HepG2 (cell line): ENCODE measurements around the gene GGCT. TPM values are rescaled to one million over a fixed set of nuclear protein-coding genes. Genes with fewer than 3 reads are reported as not detected.

ENCODE experiments used
- ATAC-seq: fragments of 200-7000 bp; cut with Tn5 transposase; 3 replicates; pipeline ENCODE4 v1.9.1; 2020; ENCODE audit warnings: mild to moderate bottlenecking, moderate library complexity
- BruUV-seq: library from RNA; stranded (reverse); fragments of 400-500 nt; replicated peaks from 2 replicates; lab custom pipeline; 2021; lab: Mats Ljungman, UMichigan
- CTCF ChIA-PET: fragments of 300-600 bp; formaldehyde crosslinking; extraction: SDS; loops from one replicate; lab custom pipeline; 2021; ENCODE audit warnings: low total read pairs, inconsistent platforms, low intra/inter-chr PET ratio; lab: Yijun Ruan, JAX
- POLR2A ChIA-PET: fragments of 350-600 bp; sonication (Branson Sonifier 250); formaldehyde crosslinking; loops from one replicate; lab custom pipeline; 2020; ENCODE audit warnings: antibody characterized with exemption, inconsistent platforms; lab: Yijun Ruan, JAX
- DNase-seq: peaks from one replicate; pipeline ENCODE4 v3.0.0-alpha.2; 2015; ENCODE audit warnings: low spot score
- FAIRE-seq: peaks from 3 replicates; lab custom pipeline; 2011; peaks lifted over from hg19 to GRCh38; lab: Jason Lieb, UNC
- H2AFZ ChIP-seq: one replicate; pipeline ENCODE4 v1.6.1; 2011; ENCODE audit warnings: low read length, inconsistent platforms
- H3K27ac ChIP-seq: fragments of 300-600 bp; 3 replicates; pipeline ENCODE4 v1.8.0; 2011; ENCODE audit warnings: mixed run types, mild to moderate bottlenecking, mixed read lengths, low read length, inconsistent platforms; ENCODE audit not compliant: insufficient read depth; ENCODE audit errors: extremely low read length
- H3K27me3 ChIP-seq, 2 experiments: fragments of 200-600 bp in 1 of 2; 2 replicates in 1 of 2; 3 replicates in 1 of 2; pipeline versions ENCODE4 v1.6.0 to v1.8.0; 2011; ENCODE audit warnings: low read length in 2 of 2, mild to moderate bottlenecking in 2 of 2, moderate library complexity in 2 of 2, inconsistent platforms in 1 of 2; ENCODE audit not compliant: insufficient read depth in 2 of 2, control insufficient read depth in 1 of 2
- H3K36me3 ChIP-seq, 2 experiments: fragments of 200-600 bp in 1 of 2; replicated peaks in 1 of 2; 2 replicates in 1 of 2; 3 replicates in 1 of 2; pipeline versions ENCODE4 v1.5.1 to v1.8.0; 2011; ENCODE audit warnings: low read length in 2 of 2, inconsistent platforms in 1 of 2; ENCODE audit not compliant: insufficient read depth in 2 of 2, control insufficient read depth in 1 of 2
- H3K4me1 ChIP-seq: 2 replicates; pipeline ENCODE4 v1.5.1; 2012; ENCODE audit warnings: low read length, inconsistent platforms; ENCODE audit not compliant: insufficient read depth
- H3K4me2 ChIP-seq: 2 replicates; pipeline ENCODE4 v1.6.0; 2011; ENCODE audit warnings: low read depth, low read length, inconsistent platforms
- H3K4me3 ChIP-seq, 3 experiments: fragments of 200-600 bp in 1 of 3; sonication (generic), shearing (Covaris generic) in 1 of 3; replicated peaks in 1 of 3; 2 replicates each; pipeline ENCODE4 v1.5.1; 2011 to 2016; ENCODE audit warnings: low read length in 3 of 3, inconsistent platforms in 2 of 3, low read depth in 2 of 3, mild to moderate bottlenecking in 2 of 3, control low read depth in 1 of 3, mixed read lengths in 1 of 3; ENCODE audit not compliant: insufficient read depth in 1 of 3
- H3K79me2 ChIP-seq: one replicate; pipeline ENCODE4 v1.6.1; 2011; ENCODE audit warnings: low read length, inconsistent platforms; ENCODE audit not compliant: insufficient read depth
- H3K9ac ChIP-seq: 2 replicates; pipeline ENCODE4 v1.6.0; 2011; ENCODE audit warnings: mild to moderate bottlenecking, low read depth, low read length, inconsistent platforms; ENCODE audit not compliant: insufficient read depth
- H3K9me3 ChIP-seq: 2 replicates; pipeline ENCODE4 v1.5.1; 2012; ENCODE audit warnings: mild to moderate bottlenecking, low read length
- H4K20me1 ChIP-seq: 2 replicates; pipeline ENCODE4 v1.6.0; 2011; ENCODE audit warnings: inconsistent platforms, mild to moderate bottlenecking, low read length, moderate library complexity; ENCODE audit not compliant: insufficient read depth
- BCL6 ChIP-seq: IDR thresholded peaks from 2 replicates; pipeline ENCODE4 v1.6.1; 2016; ENCODE audit warnings: missing genetic modification reagents, missing compliant biosample characterization
- BRCA1 ChIP-seq: sonication (generic); formaldehyde crosslinking; IDR thresholded peaks from 2 replicates; pipeline ENCODE4 v1.4.0; 2020; ENCODE audit warnings: missing genetic modification reagents
- CEBPG ChIP-seq: IDR thresholded peaks from 2 replicates; pipeline ENCODE4 v1.6.1; 2016
- ELF1 ChIP-seq: sonication (generic); formaldehyde crosslinking; IDR thresholded peaks from 2 replicates; pipeline ENCODE4 v1.4.0; 2020; ENCODE audit warnings: missing genetic modification reagents
- KAT2B ChIP-seq: fragments of 150-350 bp; IDR thresholded peaks from 2 replicates; pipeline ENCODE4 v1.6.1; 2014; ENCODE audit warnings: low read depth, low read length, borderline replicate concordance
- MAF1 ChIP-seq: sonication (generic); formaldehyde crosslinking; IDR thresholded peaks from 2 replicates; pipeline ENCODE4 v1.5.0; 2020; ENCODE audit warnings: missing genetic modification reagents, borderline replicate concordance
- MED8 ChIP-seq: sonication (generic); formaldehyde crosslinking; IDR thresholded peaks from 2 replicates; pipeline ENCODE4 v1.8.1; 2023; ENCODE audit warnings: mild to moderate bottlenecking, missing genetic modification reagents; ENCODE audit not compliant: insufficient replicate concordance
- POGZ ChIP-seq: sonication (generic); formaldehyde crosslinking; IDR thresholded peaks from 2 replicates; pipeline ENCODE4 v1.4.0; 2020; ENCODE audit warnings: mild to moderate bottlenecking, missing genetic modification reagents
- SCMH1 ChIP-seq: sonication (generic); formaldehyde crosslinking; IDR thresholded peaks from 2 replicates; pipeline ENCODE4 v1.9.0; 2021; ENCODE audit warnings: missing genetic modification reagents, mild to moderate bottlenecking, borderline replicate concordance
- SNAPC4 ChIP-seq: sonication (generic); formaldehyde crosslinking; IDR thresholded peaks from 2 replicates; pipeline ENCODE4 v1.4.0; 2020; ENCODE audit warnings: mild to moderate bottlenecking, missing genetic modification reagents
- ZBTB44 ChIP-seq: sonication (generic); formaldehyde crosslinking; IDR thresholded peaks from 2 replicates; pipeline ENCODE4 v1.4.0; 2020; ENCODE audit warnings: missing genetic modification reagents
- ZNF777 ChIP-seq: sonication (generic); formaldehyde crosslinking; IDR thresholded peaks from 2 replicates; pipeline ENCODE4 v1.4.0; 2020; ENCODE audit warnings: missing genetic modification reagents
- WGBS: methylation state at CpG from one replicate; pipeline ENCODE4 v1.1.6; 2017; ENCODE audit warnings: low lambda C conversion rate; 5-methylcytosine and 5-hydroxymethylcytosine counted together
- in situ Hi-C: cut with HindIII; loops from 2 replicates; pipeline ENCODE4 v1.10.0; 2017; ENCODE audit warnings: low pct_unique_long_range_greater_than_20kb; ENCODE audit not compliant: extremely low pct_ligation_motif_present
- intact Hi-C: fragments of 100-400 bp; cut with micrococcal nuclease; formaldehyde crosslinking; loops from one replicate; pipeline ENCODE4 v1.10.0; 2022; ENCODE audit not compliant: unreplicated experiment
- polyA plus RNA-seq, 8 experiments: library from polyadenylated mRNA; depleted of rRNA in 3 of 8; stranded (reverse) in 7 of 8; unstranded in 1 of 8; fragments of >200 nt; fragmentation: Illumina TruSeq in 4 of 8; extraction: Trizol in 4 of 8; gene quantifications; 2 replicates each; pipeline versions ENCODE4 v1.2.1 to v1.2.3, GENCODE V29; 2011 to 2016; ENCODE audit warnings: low read depth in 4 of 8, missing spikeins in 1 of 8, mixed read lengths in 1 of 8; ENCODE audit not compliant: insufficient read depth in 1 of 8
- total RNA-seq, 5 experiments: library from RNA; depleted of rRNA; stranded (reverse); fragments of >200 nt; fragmentation: Illumina TruSeq; extraction: Trizol; gene quantifications; 2 replicates each; pipeline ENCODE4 v1.2.3, GENCODE V29; 2016; ENCODE audit warnings: low read depth in 1 of 5
- TF ChIP-seq, protein P1 (sequence below): sonication (generic); formaldehyde crosslinking; IDR thresholded peaks from 2 replicates; pipeline ENCODE4 v1.4.0; 2020; ENCODE audit warnings: missing genetic modification reagents

The GGCT gene
- total and polyA plus RNA-seq, 2 of the 13 experiments (the other 11 are each of a cell fraction or from before 2014, with no cell fraction given), result 19.5 to 78.3 TPM

DNA sequence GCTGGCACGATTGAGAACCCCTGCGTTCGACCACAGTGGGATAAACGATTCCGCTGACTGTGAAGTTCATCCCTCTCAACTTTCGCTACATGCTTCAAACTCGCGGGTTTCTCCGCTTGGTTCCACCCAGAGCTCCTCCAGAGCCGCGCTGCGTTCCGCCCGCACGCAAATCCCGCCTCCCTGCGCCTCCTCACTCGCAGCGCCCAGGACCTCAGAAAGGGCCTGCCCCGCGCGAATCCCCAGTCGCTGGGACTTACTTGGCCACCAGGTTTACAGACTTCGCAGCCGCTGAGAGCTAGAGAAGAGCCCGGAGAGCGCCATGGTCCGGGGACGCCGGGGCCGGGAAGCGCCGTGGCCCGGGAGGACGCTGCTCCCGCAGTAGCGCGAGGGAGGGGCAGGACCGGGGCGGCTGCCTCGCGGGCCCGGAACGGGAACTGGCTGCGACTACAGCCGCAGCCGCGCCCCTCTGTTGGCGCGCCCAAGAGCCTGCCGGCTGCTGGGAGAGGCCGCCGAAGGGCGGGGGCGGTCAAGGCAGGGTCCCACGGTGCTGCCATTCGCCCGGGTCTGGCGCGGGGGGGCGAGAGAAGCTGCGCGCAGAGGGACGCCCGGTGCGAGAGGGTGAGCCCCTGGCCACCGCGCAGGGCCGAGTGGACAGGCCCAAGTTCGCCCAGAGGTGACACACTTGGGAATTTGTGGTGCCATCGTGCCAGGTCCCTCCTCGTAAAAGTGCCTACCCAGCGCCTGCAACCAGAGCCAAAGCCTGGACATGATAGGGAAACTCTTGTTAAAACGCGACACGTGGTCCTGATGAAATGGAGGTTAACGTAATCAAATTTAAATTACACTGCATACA lies 26.1 kb downstream of the GGCT start, which contains the start of gene NOD1:
Gene NOD1 (minus strand): TSS at position 436 of the 853 bp plus-strand sequence. CDS start 21,863 bp downstream, outside the sequence.
- ATAC-seq, result peak; percentile 97
- no peak for TF ChIP-seq BRCA1 (CRISPR knock-in tag)
- TF ChIP-seq, protein P1, sequence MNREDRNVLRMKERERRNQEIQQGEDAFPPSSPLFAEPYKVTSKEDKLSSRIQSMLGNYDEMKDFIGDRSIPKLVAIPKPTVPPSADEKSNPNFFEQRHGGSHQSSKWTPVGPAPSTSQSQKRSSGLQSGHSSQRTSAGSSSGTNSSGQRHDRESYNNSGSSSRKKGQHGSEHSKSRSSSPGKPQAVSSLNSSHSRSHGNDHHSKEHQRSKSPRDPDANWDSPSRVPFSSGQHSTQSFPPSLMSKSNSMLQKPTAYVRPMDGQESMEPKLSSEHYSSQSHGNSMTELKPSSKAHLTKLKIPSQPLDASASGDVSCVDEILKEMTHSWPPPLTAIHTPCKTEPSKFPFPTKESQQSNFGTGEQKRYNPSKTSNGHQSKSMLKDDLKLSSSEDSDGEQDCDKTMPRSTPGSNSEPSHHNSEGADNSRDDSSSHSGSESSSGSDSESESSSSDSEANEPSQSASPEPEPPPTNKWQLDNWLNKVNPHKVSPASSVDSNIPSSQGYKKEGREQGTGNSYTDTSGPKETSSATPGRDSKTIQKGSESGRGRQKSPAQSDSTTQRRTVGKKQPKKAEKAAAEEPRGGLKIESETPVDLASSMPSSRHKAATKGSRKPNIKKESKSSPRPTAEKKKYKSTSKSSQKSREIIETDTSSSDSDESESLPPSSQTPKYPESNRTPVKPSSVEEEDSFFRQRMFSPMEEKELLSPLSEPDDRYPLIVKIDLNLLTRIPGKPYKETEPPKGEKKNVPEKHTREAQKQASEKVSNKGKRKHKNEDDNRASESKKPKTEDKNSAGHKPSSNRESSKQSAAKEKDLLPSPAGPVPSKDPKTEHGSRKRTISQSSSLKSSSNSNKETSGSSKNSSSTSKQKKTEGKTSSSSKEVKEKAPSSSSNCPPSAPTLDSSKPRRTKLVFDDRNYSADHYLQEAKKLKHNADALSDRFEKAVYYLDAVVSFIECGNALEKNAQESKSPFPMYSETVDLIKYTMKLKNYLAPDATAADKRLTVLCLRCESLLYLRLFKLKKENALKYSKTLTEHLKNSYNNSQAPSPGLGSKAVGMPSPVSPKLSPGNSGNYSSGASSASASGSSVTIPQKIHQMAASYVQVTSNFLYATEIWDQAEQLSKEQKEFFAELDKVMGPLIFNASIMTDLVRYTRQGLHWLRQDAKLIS (CRISPR knock-in tag), result no peak
- TF ChIP-seq CEBPG, result no peak
- no peak for TF ChIP-seq ZBTB44 (CRISPR knock-in tag)
- TF ChIP-seq POGZ (CRISPR knock-in tag), result peak; percentile 29
- TF ChIP-seq KAT2B, result no peak
- peak; percentile 86 for TF ChIP-seq ZNF777 (CRISPR knock-in tag)
- no peak for TF ChIP-seq MAF1
- no peak for TF ChIP-seq SNAPC4 (CRISPR knock-in tag)
- TF ChIP-seq SCMH1 (CRISPR knock-in tag), result no peak
- no peak; the same call in 1 of the 2 replicates for TF ChIP-seq BCL6 (CRISPR knock-in tag)
- TF ChIP-seq MED8 (CRISPR knock-in tag), result no peak
- TF ChIP-seq ELF1 (CRISPR knock-in tag), result no peak; the same call in 1 of the 2 replicates

More for the DNA sequence above, 26.1 kb downstream of the GGCT start, which contains the start of gene NOD1:
- intact Hi-C loops (loop anchor here (1.0 kb wide), 1 partner anchor 26 kb away; the partner anchor contains the start of gene GGCT), in situ Hi-C loops (no loop called here)
- Histone ChIP-seq H3K9me3 (no peaks in the 10 kb centered on the region), H3K4me1 (peaks cover 45% of the 10 kb centered on the region), H4K20me1 (no peaks in the 10 kb centered on the region), H3K9ac (peak within 1 kb of the TSS; percentile 74), H3K36me3 (no peaks in the 10 kb centered on the region), H3K4me2 (peak within 1 kb of the TSS; percentile 99), H3K27ac (peak within 1 kb of the TSS; percentile 55), H3K27me3 (peaks cover 1 to 14% of the 10 kb centered on the region in 2 experiments; a peak in 2 of 5 replicates), H3K79me2 (no peaks in the 10 kb centered on the region), H3K4me3 (peak within 1 kb of the TSS; percentile 65 to 85 (median 83)), H2AFZ (peak within 1 kb of the TSS; percentile 67)
- ChIA-PET CTCF (no interaction called here), POLR2A (interaction anchor here (0.5 to 1.4 kb wide), 4 partner anchors 9 to 115 kb away, joined by 3 to 9 read pairs (median 4); no protein-coding TSS in a partner anchor)
- 1% methylated on average over 26 of the region's 77 CpGs for WGBS
- DNase-seq, result peak; percentile 40
- no peak for FAIRE-seq
- BruUV-seq, result TSS peak; percentile 57
